ENCODE data around the gene FRY.

The FRY gene

GRCh38 chr13:32205431-32206096, 174.0 kb downstream of the FRY start:
- Histone ChIP-seq H3K79me2 (no peaks in the 10 kb centered on the region), H3K4me1 (no peaks in the 10 kb centered on the region), H3K27ac (no peak overlapping the region), H3K36me3 (ENCODE audit: control insufficient read depth, insufficient read depth, low read length) (no peaks in the 10 kb centered on the region), H3K9ac (no peak overlapping the region), H3K27me3 (ENCODE audit: control insufficient read depth, insufficient read depth, low read length) (no peaks in the 10 kb centered on the region), H2AFZ (no peak overlapping the region), H3K9me3 (ENCODE audit: control insufficient read depth, low read length) (no peaks in the 10 kb centered on the region), H3K4me2 (ENCODE audit: low read length) (no peak overlapping the region), H3K4me3 (ENCODE audit: low read depth, low read length) (no peak overlapping the region)
- no peak for TF ChIP-seq CTCF (IDR thresholded peaks at IDR 0.05)

- H3K79me2 ChIP-seq: no peaks in the 10 kb centered on the region
- TF ChIP-seq CTCF (IDR thresholded peaks at IDR 0.05): no peak
- no peak overlapping the region for H3K4me3 ChIP-seq (ENCODE audit: low read depth, low read length)
- no peaks in the 10 kb centered on the region for H3K4me1 ChIP-seq
- H2AFZ ChIP-seq: no peak overlapping the region
- H3K36me3 ChIP-seq (ENCODE audit: control insufficient read depth, insufficient read depth, low read length): no peaks in the 10 kb centered on the region
- H3K27ac ChIP-seq: no peak overlapping the region
- no peaks in the 10 kb centered on the region for H3K27me3 ChIP-seq (ENCODE audit: control insufficient read depth, insufficient read depth, low read length)
- no peak overlapping the region for H3K4me2 ChIP-seq (ENCODE audit: low read length)
- H3K9ac ChIP-seq: no peak overlapping the region
- H3K9me3 ChIP-seq (ENCODE audit: control insufficient read depth, low read length): no peaks in the 10 kb centered on the region
These were observed 174.6 kb downstream of the FRY start for GRCh38 chr13:32206097-32206740.

GRCh38 chr13:32208860-32209259, 177.3 kb downstream of the FRY start:
- H2AFZ ChIP-seq: no peak overlapping the region
- no peak overlapping the region for H3K4me2 ChIP-seq (ENCODE audit: low read length)
- no peak overlapping the region for H3K4me3 ChIP-seq (ENCODE audit: low read depth, low read length)
- H3K4me1 ChIP-seq: no peaks in the 10 kb centered on the region
- TF ChIP-seq CTCF (IDR thresholded peaks at IDR 0.05): no peak
- H3K9ac ChIP-seq: no peak overlapping the region
- H3K36me3 ChIP-seq (ENCODE audit: control insufficient read depth, insufficient read depth, low read length): no peaks in the 10 kb centered on the region
- H3K27me3 ChIP-seq (ENCODE audit: control insufficient read depth, insufficient read depth, low read length): no peaks in the 10 kb centered on the region
- no peaks in the 10 kb centered on the region for H3K9me3 ChIP-seq (ENCODE audit: control insufficient read depth, low read length)
- no peaks in the 10 kb centered on the region for H3K79me2 ChIP-seq
- no peak overlapping the region for H3K27ac ChIP-seq

GRCh38 chr13:32209652-32210051, 178.1 kb downstream of the FRY start:
- no peaks in the 10 kb centered on the region for H3K36me3 ChIP-seq (ENCODE audit: control insufficient read depth, insufficient read depth, low read length)
- H2AFZ ChIP-seq: no peak overlapping the region
- TF ChIP-seq CTCF (IDR thresholded peaks at IDR 0.05): no peak
- H3K27me3 ChIP-seq (ENCODE audit: control insufficient read depth, insufficient read depth, low read length): no peaks in the 10 kb centered on the region
- H3K4me1 ChIP-seq: no peaks in the 10 kb centered on the region
- H3K4me3 ChIP-seq (ENCODE audit: low read depth, low read length): no peak overlapping the region
- no peaks in the 10 kb centered on the region for H3K9me3 ChIP-seq (ENCODE audit: control insufficient read depth, low read length)
- no peak overlapping the region for H3K27ac ChIP-seq
- H3K79me2 ChIP-seq: no peaks in the 10 kb centered on the region
- no peak overlapping the region for H3K9ac ChIP-seq
- no peak overlapping the region for H3K4me2 ChIP-seq (ENCODE audit: low read length)

- TF ChIP-seq CTCF (IDR thresholded peaks at IDR 0.05): no peak
- Histone ChIP-seq H3K4me3 (ENCODE audit: low read depth, low read length) (no peak overlapping the region), H3K27me3 (ENCODE audit: control insufficient read depth, insufficient read depth, low read length) (no peaks in the 10 kb centered on the region), H3K36me3 (ENCODE audit: control insufficient read depth, insufficient read depth, low read length) (no peaks in the 10 kb centered on the region), H3K9ac (no peak overlapping the region), H2AFZ (no peak overlapping the region), H3K9me3 (ENCODE audit: control insufficient read depth, low read length) (no peaks in the 10 kb centered on the region), H3K4me2 (ENCODE audit: low read length) (no peak overlapping the region), H3K4me1 (no peaks in the 10 kb centered on the region), H3K79me2 (no peaks in the 10 kb centered on the region), H3K27ac (no peak overlapping the region)
These were observed 178.5 kb downstream of the FRY start for GRCh38 chr13:32210101-32210500.

Data from parathyroid adenoma (tissue), 2 donors.